ENCODE measurements around the gene C10orf143.
"Not testable (repeated sequence)": the region's sequence is repeated elsewhere in the genome, so short reads cannot be mapped to it uniquely, and the experiment has no call there.

Gene C10orf143

DNA sequence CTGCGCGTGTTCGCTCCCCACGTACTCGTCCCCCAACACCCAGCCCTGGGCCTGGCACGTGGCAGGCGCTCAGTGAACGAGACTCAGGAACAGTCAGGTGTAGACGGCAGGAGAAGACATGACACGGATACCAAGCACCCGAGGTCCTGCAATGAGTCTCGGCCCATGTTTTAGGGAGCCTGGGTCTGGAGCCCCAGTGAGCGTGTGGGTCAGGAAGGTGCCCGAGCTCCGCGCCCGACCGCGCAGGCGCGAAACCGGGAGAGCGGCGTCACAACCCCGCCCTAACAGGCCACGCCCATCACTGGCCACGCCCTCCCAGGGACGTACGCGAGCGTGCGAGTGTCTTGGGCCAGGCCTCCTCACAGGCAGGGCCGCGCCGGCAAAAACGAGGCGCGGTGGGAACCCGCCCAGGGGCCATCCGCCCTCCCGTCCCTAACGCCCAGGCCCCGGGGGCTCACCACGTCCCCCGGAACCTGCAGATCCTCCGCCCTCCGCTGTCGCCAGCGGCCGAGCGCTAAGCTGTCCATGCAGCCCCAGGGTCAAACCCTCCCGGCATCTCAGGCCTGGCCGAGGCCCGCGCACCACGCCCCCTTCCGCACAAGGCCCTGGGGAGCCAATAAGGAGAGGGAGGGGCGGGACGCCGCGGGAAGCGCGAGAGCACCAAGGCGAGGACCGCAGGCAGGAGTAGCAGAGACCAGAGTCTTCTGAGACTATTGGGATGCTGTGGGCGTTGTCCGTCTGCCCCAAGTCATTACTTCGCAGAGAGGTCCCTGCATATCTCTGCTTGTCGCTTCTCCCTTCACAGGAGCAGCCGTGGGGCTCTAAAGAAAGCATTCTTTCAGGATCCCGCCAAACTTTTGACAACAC, at the start of gene C10orf143:
TSS of gene C10orf143 (minus strand) at position 585 of the 867 bp plus-strand sequence. CDS start at position 527, 58 bp downstream.
- DNase-seq, result peak; percentile 96 to 97

DNA sequence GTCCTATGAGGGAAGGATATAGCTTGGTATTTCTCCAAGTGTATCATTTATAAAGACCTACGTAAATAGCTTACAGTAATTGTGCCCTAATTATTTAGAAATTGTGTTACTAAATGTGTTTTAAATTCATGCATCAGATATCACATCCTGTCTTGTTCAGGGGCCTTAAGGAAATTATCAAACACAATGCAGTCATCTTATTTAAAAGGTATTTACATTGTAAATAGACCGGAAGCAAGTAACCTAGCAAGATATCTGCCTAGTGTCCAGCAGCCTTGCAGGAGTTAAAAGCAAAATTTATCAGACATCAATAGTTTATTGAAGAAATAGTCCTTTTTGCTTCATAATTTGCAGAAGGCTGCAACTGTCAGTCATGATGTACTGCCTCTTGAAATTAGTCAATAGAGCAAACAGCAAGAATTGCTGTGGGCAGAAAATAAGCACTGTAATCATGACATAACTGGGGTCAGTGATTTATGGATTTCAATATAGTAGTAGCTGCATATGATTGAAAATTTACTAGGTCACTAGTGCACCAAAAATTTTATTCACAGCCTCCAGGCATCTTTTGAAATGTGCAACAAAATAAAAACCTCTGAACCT, 48.7 kb upstream of the C10orf143 start:
- DNase-seq, result no peak

DNA sequence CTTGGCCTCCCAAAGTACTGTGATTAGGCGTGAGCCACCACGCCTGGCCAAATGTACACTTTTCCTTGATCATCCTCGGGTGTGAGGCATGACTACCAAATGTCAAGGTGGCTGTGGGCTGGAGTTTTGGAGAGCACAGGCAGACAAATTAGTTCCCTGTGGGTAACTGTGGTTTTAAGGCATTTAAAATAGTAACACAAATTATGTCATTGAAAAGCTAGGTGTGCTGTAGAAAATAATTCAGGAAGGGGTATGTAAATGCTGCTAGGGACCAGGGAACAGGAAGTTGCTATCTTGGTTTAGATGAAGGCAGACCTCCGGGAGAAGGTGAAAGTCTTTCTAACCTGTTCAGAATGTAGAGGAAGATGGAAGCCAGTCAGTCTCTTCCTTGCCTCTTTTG, 35.4 kb upstream of the C10orf143 start:
- DNase-seq, result no peak

DNA sequence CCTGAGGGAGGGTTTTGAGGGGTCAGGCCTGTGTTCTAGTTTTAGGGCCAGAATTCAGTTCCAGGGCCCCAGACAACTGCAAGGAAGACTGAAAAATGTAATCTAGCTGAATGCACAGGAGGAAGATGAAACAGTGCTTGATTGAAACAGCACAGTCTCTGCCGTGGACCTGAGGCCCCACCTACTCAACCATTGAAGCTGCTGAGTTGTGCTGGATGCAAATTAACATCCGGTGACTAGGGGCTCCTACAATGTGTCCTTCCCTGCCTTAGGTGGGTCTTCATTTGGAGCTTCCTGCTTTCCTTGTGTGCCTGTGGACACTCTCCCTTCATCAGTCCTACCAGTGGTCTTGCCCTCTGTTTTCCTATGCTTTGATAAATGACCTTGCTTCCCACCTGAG, 31.2 kb upstream of the C10orf143 start:
- DNase-seq, result no peak

DNA sequence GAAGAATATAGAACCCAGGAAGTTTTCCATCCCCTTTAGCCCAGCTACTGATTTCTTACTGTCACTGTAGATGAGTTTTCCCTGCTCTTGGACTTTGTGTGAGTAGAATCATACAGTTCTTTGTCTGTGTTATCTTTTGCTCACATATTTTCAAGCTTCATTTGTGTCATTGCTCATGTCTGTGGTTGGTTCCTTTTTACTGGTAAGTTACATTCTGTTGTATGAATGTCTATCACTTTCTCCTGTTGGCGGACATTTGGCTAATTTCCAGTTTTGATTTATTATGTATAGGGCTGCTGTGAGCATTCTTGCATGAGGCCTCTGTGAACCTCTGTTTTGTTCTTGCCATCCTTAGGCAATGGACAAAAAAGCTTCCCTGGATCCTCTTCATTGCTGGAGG, 30.8 kb upstream of the C10orf143 start:
- DNase-seq, result no peak

DNA sequence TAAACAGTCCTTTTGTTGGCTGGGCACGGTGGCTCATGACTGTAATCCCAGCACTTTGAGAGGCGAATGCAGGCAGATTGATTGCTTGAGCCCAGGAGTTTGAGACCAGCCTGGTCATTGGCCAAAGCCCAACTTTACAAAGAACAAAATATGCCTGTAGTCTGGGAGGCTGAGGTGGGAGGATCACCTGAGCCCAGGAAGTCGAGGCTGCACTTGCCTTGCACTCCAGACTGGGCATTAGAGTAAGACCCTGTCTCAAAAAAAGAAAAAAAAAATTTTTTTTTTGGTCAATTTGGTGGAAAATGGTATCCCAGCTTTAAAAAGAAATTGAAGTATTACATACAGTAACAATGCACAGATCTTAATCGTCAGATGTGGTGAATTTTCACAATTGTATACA, 30.4 kb upstream of the C10orf143 start:
- DNase-seq, result no peak

DNA sequence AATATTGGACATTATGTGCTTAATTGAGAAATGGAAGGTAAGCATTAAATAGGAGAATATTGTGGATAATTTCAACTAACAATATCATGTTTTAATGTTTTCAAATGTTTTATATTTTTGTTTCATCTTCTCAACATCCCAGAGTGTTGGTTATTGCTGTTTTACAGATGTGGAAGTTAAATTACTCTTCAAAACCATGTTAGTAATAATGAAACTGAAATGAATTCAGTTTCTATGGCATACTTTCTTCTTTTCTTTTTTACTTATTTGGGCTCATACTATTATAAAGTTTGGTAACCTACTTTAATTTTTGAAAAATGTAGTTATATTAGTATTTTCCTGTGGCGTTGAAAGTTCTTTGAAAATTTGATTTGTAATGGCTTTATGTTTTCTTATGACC, 29.8 kb upstream of the C10orf143 start:
- DNase-seq, result no peak

DNA sequence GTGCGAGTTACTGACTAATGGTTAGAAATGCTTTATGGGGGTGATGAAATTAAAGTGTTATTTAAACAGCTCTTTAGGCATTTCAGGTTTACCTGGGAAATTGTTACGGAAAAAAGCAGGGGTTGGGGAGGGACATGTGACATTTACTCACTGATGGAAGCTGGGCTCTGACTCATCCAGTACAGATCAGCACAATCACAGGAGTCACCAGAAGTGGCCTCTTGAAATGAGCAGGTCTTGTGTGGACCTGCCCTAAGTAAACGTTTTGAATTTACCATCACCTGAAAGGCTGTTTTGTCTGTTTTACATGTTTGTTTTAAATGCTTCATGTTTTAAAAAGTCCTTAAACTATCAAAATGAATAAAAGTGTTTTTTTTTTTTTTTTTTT, 27.8 kb upstream of the C10orf143 start:
- DNase-seq, result no peak

DNA sequence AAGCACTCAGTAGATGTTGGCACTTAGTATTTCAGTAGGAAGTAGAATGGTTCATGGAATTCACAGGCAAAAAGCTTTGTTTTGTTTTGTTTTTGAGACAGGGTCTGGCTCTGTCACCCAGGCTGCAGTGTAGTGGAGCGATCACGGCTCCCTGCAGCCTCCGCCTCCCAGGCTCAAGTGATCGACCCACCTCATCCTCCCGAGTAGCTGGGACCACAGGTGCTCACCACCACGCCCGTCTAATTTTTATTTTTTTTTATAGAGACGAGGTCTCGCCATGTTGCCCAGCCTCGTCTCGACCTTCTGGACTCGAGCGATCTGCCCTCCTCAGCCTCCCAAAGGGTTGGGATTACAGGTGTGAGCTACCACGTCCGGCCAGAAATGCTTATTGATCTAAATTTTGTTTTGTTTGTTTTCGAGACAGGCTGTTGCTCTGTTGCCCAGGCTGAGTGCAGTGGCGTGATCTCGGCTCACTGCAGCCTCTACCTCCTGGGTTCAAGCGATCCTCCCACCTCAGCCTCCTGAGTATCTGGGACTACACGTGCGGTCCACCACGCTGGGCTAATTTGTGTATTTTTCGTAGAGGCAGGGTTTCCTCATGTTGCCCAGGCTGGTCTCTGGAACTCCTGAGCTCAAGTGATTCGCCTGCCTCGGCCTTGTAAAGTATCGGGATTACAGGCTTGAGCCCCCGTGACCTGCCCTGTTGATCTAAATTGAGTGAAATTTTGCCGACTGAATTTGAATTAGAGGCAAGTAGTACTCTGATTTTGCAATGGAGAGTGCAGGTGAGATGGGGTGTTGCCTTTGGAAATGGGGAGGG, 27.2 kb upstream of the C10orf143 start:
- no peak for DNase-seq

DNA sequence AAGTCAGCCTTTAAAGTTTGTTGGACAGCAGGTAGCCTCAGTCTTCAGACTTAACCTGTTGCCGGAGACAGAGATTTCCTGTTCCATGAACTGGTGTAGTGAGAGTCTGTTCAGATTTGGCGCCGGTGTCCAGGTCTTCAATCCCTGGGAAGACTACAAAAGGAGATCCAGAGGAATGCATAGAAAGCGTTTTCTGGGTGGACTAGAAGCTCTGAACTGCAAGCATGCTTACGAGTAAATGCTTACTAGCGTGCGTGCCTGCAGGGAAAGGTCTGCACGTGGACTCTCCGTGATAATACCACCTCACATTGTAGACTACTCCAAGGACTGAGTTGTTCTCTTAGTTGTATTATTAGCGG, 26.4 kb upstream of the C10orf143 start:
- DNase-seq, result no peak

DNA sequence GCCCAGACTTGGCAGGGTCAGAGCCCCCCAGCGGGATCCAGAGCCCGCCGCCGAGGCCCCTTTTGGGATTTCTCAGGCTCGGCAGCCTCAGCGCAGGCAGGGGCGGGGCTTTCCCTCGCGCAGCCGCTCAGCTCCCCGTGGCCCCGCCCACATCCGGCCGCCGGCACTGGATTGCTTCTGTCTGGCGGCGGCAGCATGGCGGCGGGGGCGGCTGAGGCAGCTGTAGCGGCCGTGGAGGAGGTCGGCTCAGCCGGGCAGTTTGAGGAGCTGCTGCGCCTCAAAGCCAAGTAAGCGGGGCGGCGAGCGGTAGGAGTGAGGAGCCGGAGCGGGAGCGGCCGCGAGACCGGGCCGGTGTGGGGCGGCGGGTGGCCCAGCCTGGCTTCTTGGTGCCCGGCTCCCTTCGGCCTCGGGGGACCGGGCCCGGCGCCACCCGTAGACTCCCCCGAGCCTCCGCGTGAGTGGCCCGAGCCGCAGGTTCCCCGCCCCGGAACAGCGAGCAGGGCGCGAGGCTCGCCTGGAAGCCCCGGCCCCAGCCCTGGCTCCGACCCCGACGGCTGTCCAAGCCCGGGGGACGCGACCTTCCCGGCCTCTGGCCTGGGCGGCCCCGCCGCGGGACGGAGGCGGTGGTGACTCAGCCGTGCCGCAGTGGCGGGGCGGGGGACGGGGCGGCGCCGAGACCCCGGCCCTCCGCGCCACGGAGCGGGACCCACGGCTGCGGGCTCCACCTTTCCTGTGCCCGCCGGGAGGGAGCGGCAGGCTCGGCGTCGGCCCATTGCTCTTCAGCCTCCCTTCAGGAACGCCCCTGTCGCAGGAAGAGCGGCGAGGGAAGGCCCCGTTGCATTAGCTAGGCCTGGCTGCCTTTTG, 25.8 kb upstream of the C10orf143 start, which contains the start of gene GLRX3:
TSS of gene GLRX3 (plus strand) at position 166 of the 864 bp plus-strand sequence. CDS start at position 196, 30 bp downstream.
- DNase-seq, result peak; percentile 80 to 85

DNA sequence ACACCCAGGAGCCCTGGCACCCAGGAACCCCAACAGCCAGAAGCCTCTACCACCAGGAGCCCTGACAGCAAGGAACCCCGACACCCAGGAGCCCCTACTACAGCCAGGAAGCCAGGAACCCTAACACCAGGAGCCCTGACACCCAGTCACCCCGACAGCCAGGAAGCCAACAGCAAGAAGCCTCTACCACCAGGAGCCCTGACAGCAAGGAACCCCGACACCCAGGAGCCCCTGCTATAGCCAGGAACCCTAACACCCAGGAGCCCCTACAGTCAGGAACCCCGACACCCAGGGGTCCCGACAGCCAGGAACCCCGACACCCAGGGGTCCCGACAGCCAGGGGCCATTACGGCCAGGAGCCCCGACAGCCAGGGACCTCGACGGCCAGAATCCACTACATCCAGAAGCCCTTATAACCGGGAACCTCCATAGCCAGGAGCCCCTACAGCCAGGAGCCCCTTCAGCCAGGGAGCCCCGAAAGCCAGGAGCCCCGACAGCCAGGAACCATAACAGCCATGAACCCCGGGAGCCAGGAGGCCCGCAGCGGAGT, 25.1 kb upstream of the C10orf143 start:
- DNase-seq, result no peak

DNA sequence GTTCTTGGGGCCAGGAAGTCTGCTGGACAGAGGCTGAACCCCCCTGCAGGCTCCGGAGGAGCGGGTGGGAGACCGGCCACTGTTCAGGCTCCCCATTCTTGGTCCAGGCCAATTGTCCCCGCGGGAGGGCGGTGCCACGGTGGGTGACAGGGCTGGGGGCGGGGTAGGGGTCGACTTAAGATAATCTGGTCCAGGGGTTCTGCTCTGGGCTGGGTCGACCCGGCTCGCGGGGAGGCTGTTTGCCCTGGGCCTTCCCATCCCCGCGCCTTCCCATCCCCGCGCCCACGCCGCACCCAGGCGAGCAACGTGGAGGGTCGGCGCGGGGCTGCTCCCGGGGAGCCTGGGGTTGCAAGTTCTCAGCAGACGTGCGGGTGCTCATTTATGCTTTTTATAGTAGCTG, 18.3 kb upstream of the C10orf143 start:
- DNase-seq, result no peak

DNA sequence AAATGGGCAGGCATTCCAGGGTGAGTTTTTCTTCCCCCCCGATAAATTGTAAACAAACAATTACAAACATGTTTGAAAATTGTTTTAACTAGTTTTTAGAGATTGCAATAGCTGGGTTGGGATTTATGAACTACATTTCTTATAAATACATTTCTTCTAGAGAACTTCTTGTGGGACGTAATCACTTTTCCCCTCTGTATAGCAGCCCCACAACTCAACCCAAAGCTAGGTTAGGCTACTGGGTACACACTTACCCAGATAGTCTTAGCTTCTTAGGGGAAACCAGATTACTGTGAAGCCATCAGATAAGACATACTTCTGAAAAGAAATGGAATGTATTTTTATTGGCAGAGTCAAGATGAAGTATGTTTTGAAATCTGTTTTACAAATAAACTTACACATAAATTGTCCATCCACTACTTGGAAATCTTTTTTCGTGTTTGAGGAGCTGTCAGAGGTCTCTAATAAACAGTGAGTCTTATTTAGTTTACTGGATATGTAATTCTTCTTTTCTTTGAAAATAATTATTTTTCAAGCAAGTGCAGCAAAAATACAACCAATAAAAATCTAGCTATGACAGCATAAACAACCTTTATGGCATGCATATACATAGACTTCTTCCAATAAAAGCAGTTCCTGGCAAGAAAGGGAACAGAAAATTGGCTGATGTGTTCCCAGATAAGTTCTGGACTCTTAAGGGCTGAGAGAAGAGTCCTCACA, 17.6 kb upstream of the C10orf143 start:
- no peak for DNase-seq

DNA sequence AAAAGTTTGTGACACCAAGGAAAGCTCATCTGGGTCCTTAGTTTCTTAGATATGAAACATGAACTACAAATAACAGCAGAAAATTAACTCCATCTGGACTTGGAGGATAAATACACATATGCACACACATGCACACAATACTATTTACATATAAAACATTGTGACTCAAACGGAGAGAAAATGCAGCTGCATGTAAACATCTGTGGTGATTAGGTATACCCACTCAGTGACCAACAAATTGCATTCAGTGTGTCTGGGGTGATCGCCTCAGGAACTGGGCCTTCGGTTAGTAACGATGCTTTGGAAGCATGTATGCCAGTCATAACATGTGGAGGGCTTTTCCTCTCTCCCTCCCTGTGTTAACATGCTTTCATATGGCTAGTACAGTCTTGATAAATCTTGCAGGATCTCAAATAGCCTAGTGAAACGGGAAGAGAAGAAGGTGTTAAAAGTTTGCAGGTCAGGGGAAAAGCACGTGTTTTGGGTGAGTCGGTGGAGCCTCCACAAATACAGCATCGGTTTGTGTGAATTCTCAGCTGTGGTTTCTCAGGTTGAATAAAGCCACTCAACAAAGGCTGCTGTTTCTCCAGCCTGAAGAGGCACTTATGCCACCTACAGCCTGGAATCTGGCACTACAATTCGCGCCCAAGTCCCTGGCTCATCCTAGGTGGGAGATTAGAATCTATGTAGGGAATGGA, 16.9 kb upstream of the C10orf143 start:
- peak; percentile 63 to 68 for DNase-seq

DNA sequence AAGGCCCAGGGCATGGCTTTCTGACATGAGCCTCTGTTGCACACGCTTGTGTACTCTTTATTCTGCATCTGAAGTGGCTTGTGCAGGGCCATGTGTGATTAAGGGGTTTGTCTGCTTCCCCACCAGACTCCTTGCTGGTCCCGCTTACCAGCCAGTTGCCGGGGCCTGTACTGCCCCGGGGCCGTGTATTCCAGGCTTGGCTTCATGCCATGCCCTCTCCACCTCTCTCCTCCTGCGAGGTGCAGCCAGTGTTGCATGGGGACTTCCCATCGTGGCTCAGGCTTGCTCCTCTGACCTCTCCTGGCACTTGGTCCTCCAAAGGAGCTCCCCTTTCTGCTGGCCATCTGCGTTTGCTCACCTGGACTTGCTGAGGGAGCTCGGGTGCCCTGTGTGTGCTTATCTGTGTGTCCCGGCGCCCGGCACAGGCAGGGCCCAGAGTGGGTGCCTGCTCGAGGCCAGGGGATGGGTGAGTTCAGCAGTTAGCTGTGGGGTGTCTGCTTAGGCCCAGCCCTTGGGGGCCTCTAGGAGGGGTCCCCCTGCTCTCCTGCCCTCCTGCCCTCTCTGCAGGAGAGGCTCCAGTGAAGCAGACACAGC, 11.0 kb upstream of the C10orf143 start:
- DNase-seq, result no peak

DNA sequence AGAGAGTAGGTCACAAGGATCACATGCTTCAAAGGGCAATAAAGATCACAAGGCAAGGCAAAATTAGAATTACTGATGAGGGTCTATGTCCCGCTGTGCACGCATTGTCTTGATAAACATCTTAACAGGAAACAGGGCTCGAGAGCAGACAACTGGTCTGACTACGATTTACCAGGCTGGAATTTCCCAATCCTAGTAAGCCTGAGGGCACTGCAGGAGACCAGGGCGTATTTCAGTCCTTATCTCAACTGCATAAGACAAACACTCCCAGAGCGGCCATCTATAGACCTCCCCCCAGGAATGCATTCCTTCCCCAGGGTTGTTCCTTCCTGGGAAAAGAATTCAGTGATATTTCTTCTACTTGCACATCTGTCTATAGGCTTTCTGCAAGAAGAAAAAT, 6.9 kb upstream of the C10orf143 start:
- DNase-seq, result not testable (repeated sequence)

DNA sequence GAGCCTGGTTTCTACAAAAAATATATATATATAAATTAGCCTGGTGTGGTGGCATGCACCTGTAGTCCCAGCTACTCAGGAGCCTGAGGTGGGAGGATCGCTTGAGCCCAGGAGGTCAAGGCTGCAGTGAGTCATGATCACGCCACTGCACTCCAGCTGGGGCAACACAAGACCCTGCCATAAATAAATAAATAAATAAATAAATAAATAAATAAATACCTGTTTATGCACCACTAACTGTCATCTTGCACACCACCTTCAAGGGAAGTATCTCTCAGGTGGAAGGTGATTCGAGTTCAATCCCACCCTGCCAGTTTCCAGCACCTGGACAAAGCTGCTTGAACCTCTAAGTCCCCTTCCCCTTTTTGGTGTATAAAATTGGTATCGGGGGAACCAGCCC, 6.3 kb upstream of the C10orf143 start:
- not testable (repeated sequence) for DNase-seq

DNA sequence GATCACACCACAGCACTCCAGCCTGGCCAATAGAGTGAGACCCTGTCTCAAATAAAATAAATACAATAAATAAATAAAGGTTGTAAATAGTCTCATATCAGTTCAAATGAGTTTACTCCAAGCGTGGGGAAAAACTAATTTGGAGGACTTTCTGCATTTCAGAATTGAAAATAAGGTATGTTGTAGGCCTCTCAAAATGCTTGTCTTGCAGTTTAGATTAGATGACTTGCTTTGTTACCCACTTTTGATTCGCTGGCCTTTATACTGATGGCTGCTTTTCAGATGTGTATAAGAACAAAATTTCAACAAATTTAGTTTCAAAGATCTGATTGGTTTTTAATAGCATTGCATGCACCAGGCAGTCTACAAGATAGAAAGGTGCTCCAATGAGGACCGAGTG, 2.2 kb upstream of the C10orf143 start:
- DNase-seq, result no peak

DNA sequence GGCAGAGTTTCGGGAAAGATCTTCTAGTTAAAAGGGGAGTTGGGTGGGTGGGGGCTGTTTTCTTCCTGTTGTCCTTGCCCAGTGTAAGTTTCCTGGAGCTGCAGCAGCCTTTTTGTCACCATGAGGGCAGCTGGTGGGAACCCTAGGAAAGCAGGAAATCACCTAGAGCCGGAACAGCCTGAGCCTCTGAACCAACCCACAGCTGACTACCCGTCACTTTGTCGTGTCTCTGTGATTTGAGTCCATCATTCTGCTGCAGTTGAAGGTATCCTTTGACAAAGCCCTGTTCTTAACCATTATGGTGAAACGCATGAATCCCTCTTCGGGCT, 1.2 kb upstream of the C10orf143 start:
- no peak for DNase-seq

All from CD4-positive, alpha-beta T cell treated with Interleukin-4 for 1 hour (primary cell).